GM12878 (cell line): ENCODE measurements around the gene SCARF1. TPM values are rescaled to one million over a fixed set of nuclear protein-coding genes. Genes with fewer than 3 reads are reported as not detected.

ENCODE experiments used
- ATAC-seq: fragments of 200-7000 bp; cut with Tn5 transposase; 3 replicates; pipeline ENCODE4 v1.9.1; 2020; ENCODE audit warnings: mild to moderate bottlenecking, moderate library complexity
- BruUV-seq: library from RNA; stranded (reverse); fragments of 400-500 nt; replicated peaks from 2 replicates; lab custom pipeline; 2021; lab: Mats Ljungman, UMichigan
- CTCF ChIA-PET: fragments of 300-600 bp; sonication (Branson Sonifier 250); formaldehyde crosslinking; extraction: SDS; loops from one replicate; lab custom pipeline; 2021; ENCODE audit warnings: inconsistent platforms; lab: Yijun Ruan, JAX
- POLR2A ChIA-PET: fragments of 350-600 bp; formaldehyde crosslinking; extraction: SDS; loops from one replicate; lab custom pipeline; 2021; ENCODE audit warnings: inconsistent platforms; lab: Charles Lee
- RAD21 ChIA-PET: fragments of 300-600 bp; sonication (Branson Sonifier 250); formaldehyde crosslinking; loops from one replicate; lab custom pipeline; 2023; ENCODE audit warnings: antibody characterized with exemption; ENCODE audit not compliant: unreplicated experiment; lab: Charles Lee
- SMC1A ChIA-PET: fragments of 300-600 bp; sonication (Branson Sonifier 250); formaldehyde crosslinking; loops from one replicate; lab custom pipeline; 2023; ENCODE audit not compliant: unreplicated experiment, uncharacterized antibody; lab: Charles Lee
- DNase-seq: peaks from one replicate; pipeline ENCODE4 v3.0.0-alpha.2; 2011; ENCODE audit warnings: low read depth, low spot score
- FAIRE-seq: peaks from 3 replicates; lab custom pipeline; 2011; peaks lifted over from hg19 to GRCh38; lab: Jason Lieb, UNC
- H2AFZ ChIP-seq: 2 replicates; pipeline ENCODE4 v1.6.0; 2011; ENCODE audit warnings: low read depth, low read length, control low read depth; ENCODE audit not compliant: control insufficient read depth
- H3K27ac ChIP-seq: 2 replicates; pipeline ENCODE4 v1.5.1; 2011; ENCODE audit warnings: control low read depth; ENCODE audit not compliant: control insufficient read depth, insufficient read depth
- H3K27me3 ChIP-seq, 2 experiments: replicated peaks in 1 of 2; 2 replicates each; pipeline versions ENCODE4 v1.6.0 to v1.6.1; 2011; ENCODE audit warnings: low read length in 1 of 2; ENCODE audit not compliant: control insufficient read depth in 2 of 2, insufficient read depth in 2 of 2
- H3K36me3 ChIP-seq, 2 experiments: 2 replicates each; pipeline ENCODE4 v1.5.1; 2011; ENCODE audit warnings: low read length in 1 of 2; ENCODE audit not compliant: control insufficient read depth in 2 of 2, insufficient read depth in 2 of 2
- H3K4me1 ChIP-seq: 2 replicates; pipeline ENCODE4 v1.6.1; 2011; ENCODE audit warnings: mild to moderate bottlenecking, low read length, moderate library complexity, mixed read lengths; ENCODE audit not compliant: control insufficient read depth, insufficient read depth
- H3K4me2 ChIP-seq: 2 replicates; pipeline ENCODE4 v1.6.0; 2011; ENCODE audit warnings: control low read depth; ENCODE audit not compliant: control insufficient read depth, insufficient read depth
- H3K4me3 ChIP-seq: fragments of 200-600 bp; sonication (generic); 2 replicates; pipeline ENCODE4 v1.5.1; 2016
- H3K79me2 ChIP-seq: 2 replicates; pipeline ENCODE4 v1.6.0; 2011; ENCODE audit warnings: low read length; ENCODE audit not compliant: control insufficient read depth, insufficient read depth
- H3K9ac ChIP-seq: 2 replicates; pipeline ENCODE4 v1.8.0; 2011; ENCODE audit warnings: low read length, control low read depth, mixed read lengths; ENCODE audit not compliant: control insufficient read depth, insufficient read depth
- H3K9me3 ChIP-seq: replicated peaks from 3 replicates; pipeline ENCODE4 v1.5.1; 2011; ENCODE audit warnings: mild to moderate bottlenecking, low read length; ENCODE audit not compliant: control insufficient read depth, insufficient read depth
- H4K20me1 ChIP-seq: 2 replicates; pipeline ENCODE4 v1.6.0; 2011; ENCODE audit not compliant: control insufficient read depth, insufficient read depth
- BRCA1 ChIP-seq: IDR thresholded peaks from 2 replicates; pipeline ENCODE4 v1.6.1; 2011; ENCODE audit warnings: low read depth, low read length, improper control_type of control experiment
- EED ChIP-seq: sonication (generic); IDR thresholded peaks from 2 replicates; pipeline ENCODE4 v1.6.1; 2016; ENCODE audit warnings: antibody characterized with exemption, low read depth
- IKZF2 ChIP-seq, 2 experiments: fragments of 450-650 bp; IDR thresholded peaks; 2 replicates each; pipeline ENCODE4 v1.6.1; 2017; ENCODE audit warnings: mild to moderate bottlenecking in 2 of 2, moderate library complexity in 2 of 2
- IRF4 ChIP-seq: IDR thresholded peaks from 2 replicates; pipeline ENCODE4 v1.6.1; 2011; ENCODE audit warnings: low read depth, low read length
- MTA3 ChIP-seq: IDR thresholded peaks from 2 replicates; pipeline ENCODE4 v1.6.1; 2012; ENCODE audit warnings: low read length, inconsistent platforms, borderline replicate concordance
- NBN ChIP-seq: fragments of 450-650 bp; IDR thresholded peaks from 2 replicates; pipeline ENCODE4 v1.6.1; 2016
- NR2C2 ChIP-seq: IDR thresholded peaks from 2 replicates; pipeline ENCODE4 v1.6.1; 2011; ENCODE audit warnings: borderline replicate concordance, low read depth; ENCODE audit not compliant: control insufficient read depth, insufficient read length
- PBX3 ChIP-seq: IDR thresholded peaks from 2 replicates; pipeline ENCODE4 v1.6.1; 2011; ENCODE audit warnings: mild to moderate bottlenecking, low read depth, low read length, moderate library complexity; ENCODE audit not compliant: insufficient replicate concordance
- RB1 ChIP-seq: fragments of 450-650 bp; formaldehyde crosslinking; IDR thresholded peaks from 2 replicates; pipeline ENCODE4 v1.6.1; 2017; ENCODE audit warnings: mild to moderate bottlenecking, borderline replicate concordance
- SUZ12 ChIP-seq: fragments of 200-600 bp; sonication (generic); IDR thresholded peaks from one replicate; pipeline ENCODE4 v1.6.1; 2018; ENCODE audit warnings: antibody characterized with exemption, mild to moderate bottlenecking; ENCODE audit not compliant: unreplicated experiment
- ZNF622 ChIP-seq: fragments of 450-650 bp; IDR thresholded peaks from 2 replicates; pipeline ENCODE4 v1.6.1; 2017; ENCODE audit warnings: mild to moderate bottlenecking, inconsistent platforms
- WGBS: methylation state at CpG from one replicate; pipeline ENCODE4 v1.1.6; 2016; ENCODE audit warnings: low lambda C conversion rate; ENCODE audit not compliant: insufficient replicate concordance, insufficient coverage; ENCODE audit errors: missing lambda C conversion rate; 5-methylcytosine and 5-hydroxymethylcytosine counted together
- in situ Hi-C: fragments of 300-500 bp; cut with MboI; formaldehyde crosslinking; loops from 9 replicates; pipeline ENCODE4 v1.14.3; 2018; ENCODE audit warnings: mixed read lengths
- intact Hi-C: fragments of 100-400 bp; cut with micrococcal nuclease; formaldehyde crosslinking; loops from one replicate; pipeline ENCODE4 v1.14.2; 2022; ENCODE audit not compliant: unreplicated experiment
- polyA plus RNA-seq, 11 experiments: library from polyadenylated mRNA; depleted of rRNA in 4 of 11; unstranded in 6 of 11; stranded (reverse) in 5 of 11; fragments of >200 nt; fragmentation: Nextera tagmentation in 4 of 11; fragmentation: Illumina TruSeq in 1 of 11; extraction: Ambion mirVana in 4 of 11; extraction: Trizol in 1 of 11; gene quantifications; 1 replicate in 1 of 11; 2 replicates in 10 of 11; pipeline versions ENCODE4 v1.2.1 to v1.2.3, GENCODE V29; 2011 to 2016; ENCODE audit warnings: inconsistent platforms in 2 of 11, missing spikeins in 2 of 11, low read depth in 1 of 11
- total RNA-seq, 4 experiments: library from RNA; depleted of rRNA in 3 of 4; stranded (reverse); fragments of >200 nt in 3 of 4; fragmentation: Illumina TruSeq in 1 of 4; extraction: Trizol in 1 of 4; gene quantifications; 2 replicates each; pipeline versions ENCODE4 v1.2.1 to v1.2.3, GENCODE V29; 2013 to 2021

SCARF1 gene
- total and polyA plus RNA-seq, 10 of the 15 experiments (the other 5 are each of a cell fraction or from before 2014, with no cell fraction given) = 0.10 to 1.7 (median 0.43) TPM

DNA sequence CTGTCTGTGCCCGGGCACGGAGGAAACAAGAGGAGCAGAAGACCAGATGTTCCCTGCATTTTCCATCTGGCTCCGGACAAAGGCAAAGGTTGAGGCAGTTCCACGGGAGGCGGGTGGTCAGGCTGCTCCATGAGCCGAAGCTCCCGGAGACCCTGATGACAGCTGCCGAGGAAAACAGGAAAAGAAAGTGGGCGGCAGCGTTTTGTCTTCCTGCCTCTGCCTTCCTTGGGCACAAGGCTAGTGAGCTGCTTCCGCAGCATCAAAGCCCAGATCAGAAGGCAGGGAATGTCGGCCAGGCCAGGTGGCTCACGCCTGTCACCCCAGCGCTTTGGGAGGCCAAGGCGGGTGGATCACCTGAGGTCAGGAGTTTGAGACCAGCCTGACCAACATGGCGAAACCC lies 33.1 kb downstream of the SCARF1 start (continued):
- TF ChIP-seq MTA3 = no peak
- TF ChIP-seq NR2C2 = no peak

DNA sequence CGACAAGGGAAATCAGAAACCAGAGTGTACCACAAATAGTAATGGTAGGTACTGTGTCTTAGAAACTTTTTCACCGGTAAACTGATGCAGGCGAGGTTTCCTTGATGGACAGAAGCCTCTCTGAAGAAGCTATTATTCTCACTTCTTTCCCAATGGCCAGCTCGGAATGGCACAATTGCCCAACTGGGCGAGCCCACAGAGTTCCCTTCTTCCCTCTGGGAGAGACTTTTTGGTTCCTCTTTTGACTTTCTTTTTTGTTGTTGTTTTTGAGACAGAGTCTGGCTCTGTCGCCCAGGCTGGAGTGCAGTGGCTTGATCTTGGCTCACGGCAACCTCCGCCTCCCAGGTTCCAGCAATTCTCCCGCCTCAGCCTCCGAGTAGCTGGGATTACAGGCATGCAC lies 33.8 kb downstream of the SCARF1 start:
- POLR2A ChIA-PET = no interaction called here
- no peaks in the 10 kb centered on the region for H3K79me2 ChIP-seq
- BruUV-seq = no TSS peak
- H3K36me3 ChIP-seq = no peaks in the 10 kb centered on the region
- CTCF ChIA-PET = interaction anchor here (0.6 to 1.6 kb wide), 3 partner anchors 15 to 250 kb away, joined by 3 read pairs; no protein-coding TSS in a partner anchor
- in situ Hi-C loops = no loop called here
- H3K27me3 ChIP-seq = no peaks in the 10 kb centered on the region
- DNase-seq (no peak), FAIRE-seq (no peak), ATAC-seq (no peak)
- SMC1A ChIA-PET = interaction anchor here (0.8 to 1.4 kb wide), 2 partner anchors 13 to 38 kb away, joined by 3 to 4 read pairs; no protein-coding TSS in a partner anchor
- no peak for TF ChIP-seq RB1
- TF ChIP-seq NBN = no peak
- TF ChIP-seq BRCA1 = no peak
- no peak for TF ChIP-seq PBX3
- TF ChIP-seq ZNF622 = no peak
- TF ChIP-seq IRF4 = no peak
- TF ChIP-seq SUZ12 = no peak
- no peak for TF ChIP-seq IKZF2 (IDR thresholded peaks at IDR 0.05)
- no peak for TF ChIP-seq EED
- 84% methylated on average over 10 of the region's 10 CpGs for WGBS
- H3K4me1 ChIP-seq = peaks cover 17% of the 10 kb centered on the region
- no peak overlapping the region for H3K4me3 ChIP-seq
- intact Hi-C loops = no loop called here
- no peak overlapping the region for H3K4me2 ChIP-seq
- H2AFZ ChIP-seq = no peak overlapping the region
- H3K9me3 ChIP-seq = no peaks in the 10 kb centered on the region
- no peak overlapping the region for H3K27ac ChIP-seq
- H4K20me1 ChIP-seq = no peaks in the 10 kb centered on the region
- RAD21 ChIA-PET = interaction anchor here (0.8 kb wide), 1 partner anchor 247 kb away, joined by 3 read pairs; no protein-coding TSS in a partner anchor
- H3K9ac ChIP-seq = no peak overlapping the region
